HG03175 (cell line): Measurements from ENCODE around the gene CAMTA1.

Experiments used
- ATAC-seq: cut with Tn5 transposase; IDR thresholded peaks from one replicate; pipeline ENCODE4 v1.9.1; 2021; ENCODE audit warnings: mild to moderate bottlenecking, moderate library complexity; ENCODE audit not compliant: unreplicated experiment

CAMTA1 gene

DNA sequence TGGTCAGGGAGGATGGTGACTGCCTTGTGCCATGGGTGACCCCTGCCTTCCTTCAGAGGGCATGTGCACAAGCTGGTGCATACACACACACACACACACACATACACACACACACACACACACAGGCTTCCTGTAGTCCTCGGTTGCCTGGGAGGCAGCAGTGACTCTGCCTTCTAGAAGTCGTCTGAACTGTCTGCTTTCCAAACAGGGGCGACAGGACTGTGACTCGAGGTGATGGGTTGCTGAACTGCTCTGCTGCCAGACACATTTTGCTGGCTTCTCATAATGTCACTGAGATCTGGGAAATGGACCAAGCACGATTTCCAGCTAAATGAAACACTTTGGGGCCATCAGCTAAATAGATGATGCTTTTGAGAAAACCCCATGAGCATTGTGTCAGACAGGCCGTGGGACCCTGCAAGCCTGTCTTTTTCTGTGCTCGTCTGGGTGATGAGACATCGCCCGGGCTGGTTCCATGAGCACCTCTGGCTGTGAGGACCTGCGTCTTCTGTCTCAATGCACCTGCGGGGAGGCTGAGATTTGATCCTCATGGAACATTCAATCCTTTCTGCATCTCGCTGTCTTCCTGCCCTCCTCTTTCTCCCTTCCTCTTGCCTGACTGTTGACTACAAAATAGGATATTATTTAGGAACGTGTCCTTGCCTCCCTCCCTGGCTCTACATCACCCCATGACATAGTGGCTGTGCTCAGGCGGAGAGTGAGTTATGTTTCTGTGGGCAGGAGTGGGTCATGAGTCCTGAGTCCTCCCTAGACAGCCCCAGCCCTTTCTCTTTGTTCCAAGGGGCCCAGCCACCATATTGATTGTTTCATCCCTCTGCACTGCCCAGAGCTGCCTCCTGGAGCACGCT lies 436.8 kb downstream of the CAMTA1 start:
- ATAC-seq, result no peak

DNA sequence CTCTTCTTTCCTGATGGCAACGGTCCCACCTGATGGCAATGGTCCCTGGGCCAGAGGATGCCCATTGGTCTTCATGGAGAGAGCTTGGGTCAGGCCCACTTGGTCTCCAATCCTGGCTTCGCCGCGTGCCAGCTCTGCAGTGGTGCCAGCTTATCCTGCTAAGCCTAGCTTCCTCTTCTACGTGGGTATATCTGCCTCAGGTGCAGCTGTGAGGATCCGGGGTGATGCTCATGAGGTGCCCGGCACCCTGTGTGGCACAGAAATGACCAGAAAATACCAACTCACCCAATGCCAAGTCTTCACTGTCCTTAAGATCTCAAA lies 437.4 kb downstream of the CAMTA1 start:
- no peak for ATAC-seq

DNA sequence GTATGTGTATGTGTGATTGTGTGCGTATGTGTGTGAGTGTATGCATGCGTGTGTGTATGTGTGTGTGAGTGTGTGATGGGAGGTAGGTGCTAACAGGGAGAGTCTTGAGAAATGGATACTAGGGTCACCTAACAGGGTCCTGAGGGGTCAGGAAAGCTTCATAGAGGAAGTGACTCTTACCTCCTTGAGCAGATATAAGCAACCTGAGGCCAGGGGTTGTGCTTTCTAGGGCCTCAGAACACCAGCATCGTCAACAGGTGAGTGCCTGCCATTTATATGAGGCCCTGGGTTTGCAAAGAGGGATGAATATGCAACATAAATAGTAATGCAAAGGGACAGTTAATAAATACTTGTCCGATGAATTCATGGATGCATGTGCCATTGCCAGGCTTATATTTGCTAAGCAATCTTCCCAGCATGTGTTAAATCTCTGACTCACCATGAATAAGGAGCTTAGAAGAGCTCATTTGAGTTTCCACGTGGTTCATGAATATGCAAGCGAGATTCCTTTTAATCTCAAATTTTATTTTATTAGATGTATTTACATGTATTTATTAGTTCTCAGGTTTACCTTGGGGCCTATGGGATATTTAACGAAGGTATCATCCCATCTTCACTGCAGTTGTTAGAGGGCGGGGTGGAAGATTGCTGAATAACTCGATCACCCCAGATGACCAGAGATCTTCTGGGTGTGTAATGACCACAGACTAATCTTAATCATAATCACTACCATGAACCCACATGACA lies 438.3 kb downstream of the CAMTA1 start:
- ATAC-seq, result no peak

DNA sequence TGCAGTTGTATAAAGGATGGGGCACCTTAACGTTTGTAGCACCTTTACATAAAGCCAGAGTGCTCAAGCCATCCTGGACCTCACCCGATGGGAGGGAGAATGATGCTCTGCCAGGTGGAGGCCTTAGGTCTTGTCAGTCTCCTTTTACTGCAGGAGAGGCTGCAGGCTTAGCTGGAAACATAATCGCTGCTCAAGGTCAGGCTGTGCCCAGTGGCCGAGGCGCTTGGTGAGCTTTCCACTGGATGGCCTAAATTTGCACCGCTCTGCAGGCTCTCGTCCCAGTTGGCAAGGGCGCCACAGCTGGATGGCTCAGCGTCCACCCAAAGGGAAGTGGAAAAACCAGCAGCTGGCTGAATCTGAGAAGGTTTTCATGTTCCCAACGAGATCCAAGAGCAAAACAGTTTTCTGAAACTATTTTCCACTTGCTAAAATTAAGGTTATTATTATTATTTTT lies 438.9 kb downstream of the CAMTA1 start:
- ATAC-seq, result no peak

DNA sequence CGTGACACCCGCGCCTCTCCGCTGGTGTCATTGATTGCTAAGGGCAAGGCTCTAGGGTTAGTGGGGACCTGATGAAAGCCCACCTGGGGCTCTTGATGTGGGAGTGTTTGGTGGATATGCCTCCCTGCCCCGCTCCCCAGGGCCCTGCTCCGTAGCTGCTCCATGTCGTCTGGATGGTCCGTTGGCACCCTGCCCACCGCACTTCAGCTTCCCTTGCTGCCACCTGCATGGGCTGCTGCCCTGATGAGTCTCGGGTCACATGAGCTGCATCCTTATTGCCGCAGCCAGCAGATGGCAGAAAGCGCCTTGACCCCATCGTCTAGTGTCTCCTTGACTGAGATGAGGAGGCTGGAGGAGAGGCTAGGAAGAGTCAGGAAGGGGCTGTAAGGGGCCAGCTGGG lies 439.4 kb downstream of the CAMTA1 start:
- no peak for ATAC-seq

DNA sequence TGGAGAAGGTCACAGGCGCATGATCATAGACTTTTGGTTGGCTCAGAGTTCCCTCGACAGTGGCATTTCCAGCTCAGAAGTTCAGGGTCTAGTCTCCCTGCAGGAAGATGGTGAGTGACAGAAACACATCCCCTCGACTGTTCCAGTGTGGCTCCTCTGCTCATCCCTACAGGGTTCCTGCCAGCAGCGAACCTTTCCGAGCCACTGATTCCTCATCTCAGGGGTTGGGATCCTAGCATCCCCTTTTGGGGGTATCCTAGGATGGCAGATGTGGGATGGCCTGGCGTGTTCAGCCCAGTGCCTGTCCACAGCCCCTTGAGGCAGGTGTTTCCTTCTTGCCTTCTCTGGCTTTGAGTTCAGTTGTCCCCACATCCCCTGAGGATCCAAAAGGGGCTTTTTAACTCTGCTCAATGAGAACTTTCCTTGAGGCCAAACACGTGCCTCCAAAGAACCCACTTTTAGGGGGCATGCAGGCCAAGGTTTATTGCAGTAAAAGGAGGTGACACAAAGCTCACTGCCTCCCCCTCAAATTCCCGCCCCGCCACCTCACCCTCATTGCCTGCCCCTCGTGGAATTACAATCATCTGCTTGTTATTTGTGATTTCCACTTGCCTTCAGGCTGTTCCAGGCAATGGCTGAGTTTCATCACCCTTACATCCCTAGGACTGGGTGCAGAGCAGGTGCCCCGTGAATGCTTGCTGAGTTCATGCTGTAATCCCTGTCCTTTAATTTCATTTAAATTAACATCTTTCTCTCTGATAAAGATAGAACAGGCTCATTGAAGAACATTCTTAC lies 440.7 kb downstream of the CAMTA1 start:
- no peak for ATAC-seq

DNA sequence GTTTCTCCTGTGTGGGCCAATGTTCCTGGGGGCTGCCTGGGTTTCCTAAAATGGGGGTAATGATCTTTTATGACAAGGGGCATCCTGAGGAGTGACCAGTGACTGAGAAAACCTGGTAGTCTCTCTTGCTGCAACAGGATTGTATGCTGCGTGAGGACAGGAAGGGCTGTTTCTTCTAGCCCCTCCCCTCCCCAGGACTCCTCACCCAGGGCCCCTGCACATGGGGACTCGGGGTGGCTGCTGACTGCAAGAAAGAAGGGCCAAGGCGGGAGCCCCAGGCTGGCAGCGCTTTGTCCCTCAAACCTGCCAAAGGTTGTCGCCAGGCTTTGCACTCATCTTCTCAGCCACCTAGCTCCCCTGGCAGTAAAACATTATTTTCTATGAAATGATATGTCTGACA lies 442.4 kb downstream of the CAMTA1 start:
- ATAC-seq, result no peak

DNA sequence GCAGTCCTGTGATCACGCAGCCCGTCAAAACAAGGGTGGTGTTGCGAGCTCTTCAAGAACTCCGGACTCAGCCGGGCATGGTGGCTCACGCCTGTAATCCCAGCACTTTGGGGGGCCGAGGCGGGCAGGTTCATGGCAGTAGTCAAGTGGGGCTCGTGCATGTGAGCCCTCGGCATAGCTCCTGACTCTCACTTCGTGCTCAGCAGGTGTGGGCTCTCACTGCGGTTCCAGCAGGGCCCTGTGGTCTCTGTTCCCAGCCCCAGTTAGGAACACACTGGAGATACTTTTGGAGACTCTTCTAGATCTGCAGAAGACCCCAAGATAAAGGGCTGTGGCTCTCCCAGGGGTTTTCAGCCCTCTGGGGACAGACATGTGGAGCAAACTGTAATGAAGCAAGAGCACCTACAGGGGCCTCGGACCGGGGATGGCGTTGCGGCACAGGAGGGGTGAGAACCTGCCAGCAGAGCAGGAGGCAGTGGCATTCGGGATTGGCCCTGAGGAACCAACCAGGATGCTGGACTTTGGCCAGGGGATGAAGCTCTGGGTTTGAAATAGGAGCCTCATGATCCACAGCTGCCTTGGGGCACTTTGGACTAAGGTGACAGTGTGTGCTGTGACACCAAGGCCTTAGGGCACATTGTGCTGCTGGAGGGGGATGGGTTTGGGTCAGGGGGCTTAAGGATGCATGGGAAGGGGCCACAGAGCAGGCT lies 443.2 kb downstream of the CAMTA1 start:
- ATAC-seq, result no peak

DNA sequence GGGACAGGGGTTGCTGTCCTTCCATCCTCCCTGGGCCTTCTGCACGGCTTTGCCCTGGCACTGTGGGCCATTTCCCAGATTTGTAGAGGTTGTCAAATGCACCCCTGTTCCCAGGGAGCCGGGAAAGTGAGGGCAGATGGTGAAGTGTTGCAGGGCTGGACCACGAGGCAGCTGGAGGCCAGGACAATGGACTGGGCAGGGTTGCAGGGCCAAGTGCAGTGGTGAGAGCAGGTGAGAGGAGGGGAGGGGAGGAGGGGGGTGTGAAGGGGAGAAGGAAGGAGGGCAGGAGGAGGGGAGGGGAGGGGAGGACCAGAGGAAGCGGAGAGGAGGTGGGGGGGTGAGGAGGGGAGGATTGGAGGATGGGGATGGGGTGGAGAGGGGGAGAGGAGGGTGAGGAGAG lies 443.9 kb downstream of the CAMTA1 start:
- ATAC-seq, result no peak

DNA sequence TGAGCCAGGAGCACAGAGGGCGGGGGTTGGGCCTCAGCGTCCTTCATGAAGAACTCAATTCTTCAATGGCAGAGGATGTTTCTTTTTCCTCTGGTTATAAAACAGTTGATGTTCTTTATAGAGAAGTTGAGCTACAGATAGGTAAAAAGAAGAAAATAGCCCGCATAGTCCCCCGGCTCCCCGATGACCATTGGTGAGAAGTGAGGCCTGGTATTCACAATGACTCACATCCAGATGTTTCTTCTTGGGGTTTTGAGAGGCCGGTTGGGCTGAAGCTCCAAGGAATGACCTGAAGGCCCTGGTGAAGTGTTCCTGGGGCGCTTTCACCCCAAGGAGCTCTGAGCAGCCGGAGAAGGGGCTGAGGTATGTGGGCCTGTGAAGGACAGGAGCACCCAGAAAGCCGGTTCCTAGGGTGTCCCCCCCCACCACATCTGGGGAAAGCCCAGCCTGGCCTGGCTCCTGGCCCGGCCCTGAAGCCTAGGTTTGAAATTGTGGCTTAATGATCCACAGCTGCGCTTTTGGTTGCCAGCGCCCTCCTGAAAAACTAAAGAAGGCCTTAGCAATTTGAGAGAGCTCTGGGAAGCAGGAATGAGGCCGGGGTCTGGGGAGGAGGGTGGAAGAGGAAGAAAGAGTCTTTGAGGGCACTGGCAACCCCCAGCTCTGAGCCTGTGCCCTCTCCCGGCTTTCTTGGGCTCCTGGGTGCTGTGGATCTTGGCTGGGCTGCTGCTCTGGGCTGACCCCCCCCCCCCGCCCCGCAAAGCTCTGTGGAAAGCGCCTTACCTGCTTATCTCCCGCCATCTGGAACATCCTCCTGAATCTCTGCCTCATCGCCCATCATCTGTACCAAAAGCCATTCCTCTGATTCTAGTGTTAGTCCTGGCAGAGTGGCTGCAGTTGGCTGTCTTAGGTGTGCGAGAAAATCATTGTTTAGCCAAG lies 444.7 kb downstream of the CAMTA1 start:
- ATAC-seq, result no peak

DNA sequence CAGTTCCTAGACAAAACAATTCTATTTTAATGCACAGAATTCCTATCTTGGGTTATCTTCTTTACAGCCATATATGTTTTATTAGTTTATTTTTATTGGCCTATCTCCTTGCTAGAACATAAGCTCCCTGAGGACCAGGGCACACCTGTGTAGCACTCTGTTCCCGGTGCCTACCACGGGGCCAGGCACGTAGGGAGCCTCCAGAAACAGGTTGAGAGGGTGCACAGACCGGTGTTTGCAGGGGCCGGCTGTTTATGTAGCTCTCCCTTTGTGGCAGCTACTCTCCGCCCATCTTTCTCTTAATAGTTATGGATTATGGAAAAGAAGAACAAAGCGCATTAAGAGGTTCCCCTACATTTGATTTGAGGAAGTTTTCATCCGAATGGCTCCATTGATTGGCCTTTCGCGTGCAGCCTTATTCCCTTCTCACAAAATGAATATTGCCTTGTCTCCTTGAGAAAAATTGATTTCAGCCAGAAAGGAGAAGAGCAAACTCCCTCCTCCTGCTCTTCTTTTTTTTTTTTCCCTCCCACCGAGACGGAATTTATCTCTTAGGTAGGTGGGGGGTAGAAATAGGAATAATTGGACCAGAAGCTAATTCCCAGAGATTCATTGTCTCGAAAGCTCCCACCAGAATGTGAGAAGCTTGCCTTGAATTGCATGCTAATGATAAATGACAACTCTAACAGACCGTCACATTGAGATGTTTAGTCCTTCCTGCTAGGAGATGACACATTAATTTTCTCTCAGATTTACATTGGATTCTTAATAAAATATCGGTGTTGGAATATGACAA lies 447.4 kb downstream of the CAMTA1 start:
- no peak for ATAC-seq

DNA sequence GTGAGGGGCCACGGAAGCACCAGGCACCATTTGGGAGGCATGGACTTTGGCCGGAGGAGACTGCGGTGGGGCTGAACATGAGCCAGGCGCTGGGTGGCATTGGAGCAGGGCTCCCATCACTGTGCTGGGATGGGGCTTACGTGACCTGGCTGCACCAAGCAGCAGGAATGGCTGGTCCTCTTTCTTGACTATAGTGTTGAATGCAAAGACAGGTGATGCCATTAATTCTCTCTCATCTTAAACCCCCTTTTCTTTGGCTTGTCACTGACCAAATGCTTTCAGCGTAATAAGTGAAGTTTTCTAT lies 447.9 kb downstream of the CAMTA1 start:
- ATAC-seq, result no peak

DNA sequence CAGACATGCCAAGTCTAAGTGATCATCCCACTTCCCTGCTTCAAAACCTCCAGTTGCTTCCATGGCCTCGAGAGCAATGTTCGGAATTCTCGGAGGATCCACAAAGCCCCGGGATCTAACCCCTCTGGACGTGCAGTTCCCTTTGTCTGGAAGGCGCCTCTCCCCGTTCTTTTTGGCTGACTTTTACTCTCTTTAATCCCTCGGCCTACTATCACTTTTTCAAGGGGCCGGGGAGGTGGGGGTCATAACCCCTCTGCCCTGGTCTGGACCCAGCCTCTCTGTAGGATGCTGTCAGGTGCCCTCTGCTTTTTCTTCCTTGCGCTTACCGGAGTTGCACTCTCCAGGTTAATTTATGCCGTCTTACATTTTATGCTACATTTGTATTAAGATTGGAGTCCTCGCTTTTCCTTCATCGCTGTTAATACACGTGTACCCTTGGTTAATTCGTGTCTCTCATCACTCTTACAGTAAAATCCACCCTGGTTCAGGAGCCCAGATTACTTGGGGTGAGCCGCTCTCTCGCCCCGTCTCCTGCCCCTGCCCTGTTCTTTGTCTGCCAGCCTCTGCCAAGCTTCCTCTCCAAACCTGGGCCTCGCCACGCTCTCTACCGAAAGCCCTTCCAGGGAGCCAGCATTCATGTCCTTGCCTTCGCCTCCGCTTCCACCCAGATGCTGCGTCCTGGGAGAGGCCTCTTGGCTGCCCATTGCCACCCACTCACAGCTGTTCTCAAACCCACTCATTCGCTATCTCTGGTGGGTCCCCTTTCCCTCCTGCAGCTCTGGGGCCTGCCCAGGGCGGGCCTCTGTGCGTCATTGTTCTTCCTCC lies 448.6 kb downstream of the CAMTA1 start:
- ATAC-seq, result no peak

DNA sequence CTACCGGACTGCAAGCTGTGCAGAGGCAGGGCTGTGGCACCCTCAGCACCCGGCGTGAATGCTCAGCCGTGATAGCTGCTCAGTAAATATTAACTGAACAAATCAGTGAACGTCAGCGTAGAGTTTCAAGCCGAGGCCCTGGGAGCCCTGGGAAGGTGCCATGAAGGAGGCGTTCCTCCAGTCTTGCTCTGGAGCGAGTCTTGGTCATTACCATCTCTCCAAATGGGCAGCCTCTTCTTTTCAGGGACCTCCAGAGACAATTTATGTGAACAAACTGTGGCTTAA lies 449.2 kb downstream of the CAMTA1 start:
- no peak for ATAC-seq

DNA sequence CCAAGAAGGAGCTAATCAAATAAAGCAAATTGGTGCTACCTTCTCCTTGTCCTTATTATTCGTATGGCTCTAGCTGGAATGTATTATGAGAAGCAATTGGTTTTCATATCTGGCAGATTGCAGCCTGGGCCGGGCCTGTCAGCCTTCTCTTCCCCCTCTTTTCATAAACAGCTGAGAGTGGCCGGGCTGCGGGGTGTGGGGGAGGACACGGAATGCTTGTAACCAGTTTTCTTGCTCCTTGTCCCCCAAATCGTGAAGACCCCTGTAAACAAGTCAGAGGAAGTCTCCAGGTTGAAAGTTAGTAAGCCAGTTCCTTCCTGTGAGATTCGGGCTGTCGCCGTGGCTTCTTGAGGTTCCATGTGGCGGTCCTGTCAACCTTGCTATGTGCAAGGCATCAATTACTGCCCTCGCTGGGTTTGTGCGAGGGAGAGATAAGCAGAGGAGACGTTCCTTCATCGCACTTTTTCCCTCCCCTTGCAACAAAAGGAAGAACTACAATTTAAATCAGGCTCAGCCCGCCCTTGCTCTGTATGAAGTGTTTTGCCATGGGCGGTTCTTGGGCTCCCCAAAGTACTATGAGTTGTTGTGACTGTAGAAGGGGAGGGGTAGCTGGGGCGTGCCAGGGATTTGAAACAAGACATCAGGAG lies 450.7 kb downstream of the CAMTA1 start:
- ATAC-seq, result no peak

DNA sequence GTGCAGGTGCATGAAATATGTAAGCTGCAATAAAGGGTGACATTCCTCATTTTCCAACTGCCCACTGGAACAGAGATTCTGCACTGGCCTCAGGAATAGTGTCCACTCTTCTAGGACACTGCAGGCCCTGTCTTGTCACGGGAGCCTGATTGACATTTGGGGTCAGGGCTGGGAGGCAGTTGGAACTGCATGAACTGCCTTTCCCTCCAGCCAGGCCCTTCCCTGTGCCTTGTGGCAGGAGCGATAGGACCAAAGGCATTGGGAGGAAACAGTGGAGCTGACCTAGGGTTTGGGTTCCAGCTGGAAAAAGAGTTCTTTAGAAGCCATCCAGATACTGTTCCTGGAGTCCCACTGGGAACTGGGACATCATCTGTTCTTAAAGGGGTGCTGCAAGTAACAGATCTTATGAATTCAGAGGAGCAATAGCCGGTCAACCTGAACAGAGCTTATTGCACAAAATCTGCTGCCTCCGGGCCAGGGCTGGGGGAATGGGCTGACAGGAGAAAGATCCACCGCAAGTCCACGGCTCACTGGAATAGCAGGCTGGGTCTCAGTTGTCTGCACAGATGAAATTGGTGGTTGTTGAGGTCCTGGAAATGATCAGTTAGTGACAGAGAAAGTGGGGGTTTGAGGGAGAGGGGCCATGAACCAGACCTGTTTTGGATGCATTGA lies 451.7 kb downstream of the CAMTA1 start:
- ATAC-seq, result no peak

DNA sequence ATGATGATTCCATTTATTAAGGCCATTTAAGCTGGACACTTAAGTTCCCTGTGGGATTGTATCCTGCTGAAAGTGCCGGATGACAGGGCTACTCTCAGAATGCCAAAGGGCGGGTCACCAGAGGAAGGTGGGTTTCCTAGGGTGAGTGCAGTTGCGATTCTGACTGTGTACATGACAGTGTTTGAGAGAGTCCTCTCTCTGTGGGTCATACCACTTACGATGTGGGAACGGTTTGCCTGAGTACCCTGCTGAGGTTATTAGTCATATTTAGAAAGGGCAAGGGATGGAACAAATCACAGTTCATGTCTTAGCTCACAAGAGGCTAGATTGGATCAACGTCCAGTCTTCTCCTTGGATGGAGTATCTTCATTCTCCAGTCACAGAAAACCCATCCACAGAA lies 461.9 kb downstream of the CAMTA1 start:
- ATAC-seq, result no peak
